ENCODE measurements around the gene CCDC154. TPM values are rescaled to one million over a fixed set of nuclear protein-coding genes. Genes with fewer than 3 reads are reported as not detected.

The CCDC154 gene
- total and polyA plus RNA-seq, 2 donors (not counting 1 experiment from before 2014, with no cell fraction given) = 12.4 to 22.9 TPM

DNA sequence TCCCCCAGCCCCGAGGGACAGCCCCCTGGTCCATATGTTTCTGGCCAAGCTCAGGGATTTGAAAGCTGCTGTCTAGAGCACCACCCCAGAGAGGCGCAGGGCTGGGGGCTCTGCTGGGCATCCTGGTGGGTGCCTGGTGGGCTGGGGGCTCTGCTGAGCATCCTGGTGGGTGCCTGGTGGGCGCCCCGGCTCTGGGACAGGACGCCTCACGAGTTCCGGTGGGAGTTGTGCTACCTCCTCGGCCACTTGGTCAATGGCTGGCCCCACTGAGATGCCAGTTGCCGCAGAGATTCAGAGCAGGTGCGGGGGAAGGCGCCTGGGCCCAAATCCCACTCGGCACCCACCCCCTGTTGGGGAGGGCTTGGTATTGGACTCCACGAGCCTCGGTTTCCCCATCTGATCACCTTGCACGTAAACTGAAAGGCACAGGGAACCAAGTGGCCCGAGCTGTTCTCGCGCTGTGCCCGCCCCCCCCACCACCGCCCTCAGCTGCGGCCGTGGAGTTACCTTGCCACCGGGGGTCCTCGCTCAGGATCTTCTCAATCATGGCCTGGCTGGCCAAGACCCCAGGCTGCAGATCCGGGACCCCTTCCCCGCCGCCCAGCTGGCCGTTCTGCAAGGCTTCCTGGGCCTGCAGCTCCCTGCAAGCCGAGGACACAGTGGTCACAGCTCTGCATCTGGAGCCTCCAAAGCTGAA is 43.1 kb downstream of the CCDC154 start:
- Histone ChIP-seq H3K4me2 (replicated peaks; ENCODE audit: low read depth, low read length, poor library complexity, severe bottlenecking) (no peak overlapping the region), H3K9me3 (ENCODE audit: control extremely low read depth in 1 of 3, control insufficient read depth in 2 of 3, insufficient read depth in 1 of 3, low read length in 2 of 3) (no peaks in the 10 kb centered on the region), H3K79me2 (ENCODE audit: control insufficient read depth, insufficient read depth, low read length) (peaks cover 92% of the 10 kb centered on the region), H4K20me1 (ENCODE audit: control insufficient read depth, insufficient read depth, low read length, poor library complexity, severe bottlenecking) (peaks cover 81% of the 10 kb centered on the region), H3K27me3 (replicated peaks in 1 of 4; ENCODE audit: control extremely low read depth in 1 of 4, control insufficient read depth in 3 of 4, insufficient read depth in 4 of 4, low read length in 3 of 4) (no peaks in the 10 kb centered on the region), H3K27ac (ENCODE audit: low read length in 2 of 2) (no peak overlapping the region), H3K9ac (ENCODE audit: low read length) (no peak overlapping the region), H2AFZ (ENCODE audit: insufficient read depth, low read depth, low read length, poor library complexity, severe bottlenecking) (no peak overlapping the region), H3K4me1 (ENCODE audit: control insufficient read depth in 2 of 2, insufficient read depth in 2 of 2, low read length in 2 of 2) (no peaks in the 10 kb centered on the region), H3K4me3 (ENCODE audit: control extremely low read depth in 1 of 5, extremely low read depth in 1 of 5, insufficient read depth in 1 of 5, low read depth in 2 of 5, low read length in 4 of 5) (no peak overlapping the region), H3K36me3 (replicated peaks in 1 of 2; ENCODE audit: control extremely low read depth in 1 of 2, control insufficient read depth in 1 of 2, extremely low read depth in 1 of 2, insufficient read depth in 2 of 2, low read length in 1 of 2) (peaks cover 0 to 73% of the 10 kb centered on the region in 2 experiments)
- intact Hi-C loops (cut with micrococcal nuclease) = loop anchor here (10.0 kb wide), 1 partner anchor 46 kb away; the partner anchor contains the start of genes GNPTG and TSR3
- DNase-seq (no peak), ATAC-seq (ENCODE audit: low read depth) (no peak)
- 95% methylated on average over 29 of the region's 29 CpGs for whole genome bisulfite sequencing (ENCODE audit: insufficient coverage)
- ChIA-PET POLR2A (interaction anchor here (0.6 kb wide), 1 partner anchor 20 kb away, joined by 5 read pairs; no protein-coding TSS in a partner anchor), CTCF (no interaction called here)
- Mint-ChIP-seq H3K27me3 (no peaks in the 10 kb centered on the region), H3K9me3 (ENCODE audit: insufficient read depth) (no peaks in the 10 kb centered on the region), H3K4me1 (peaks cover 3% of the 10 kb centered on the region), H3K27ac (no peak overlapping the region), H3K4me3 (no peak overlapping the region)
- no peak for TF ChIP-seq EZH2 (IDR thresholded peaks at IDR 0.05; ENCODE audit: borderline replicate concordance, insufficient read depth, low read depth, low read length, poor library complexity, severe bottlenecking)
- TF ChIP-seq, protein P1, sequence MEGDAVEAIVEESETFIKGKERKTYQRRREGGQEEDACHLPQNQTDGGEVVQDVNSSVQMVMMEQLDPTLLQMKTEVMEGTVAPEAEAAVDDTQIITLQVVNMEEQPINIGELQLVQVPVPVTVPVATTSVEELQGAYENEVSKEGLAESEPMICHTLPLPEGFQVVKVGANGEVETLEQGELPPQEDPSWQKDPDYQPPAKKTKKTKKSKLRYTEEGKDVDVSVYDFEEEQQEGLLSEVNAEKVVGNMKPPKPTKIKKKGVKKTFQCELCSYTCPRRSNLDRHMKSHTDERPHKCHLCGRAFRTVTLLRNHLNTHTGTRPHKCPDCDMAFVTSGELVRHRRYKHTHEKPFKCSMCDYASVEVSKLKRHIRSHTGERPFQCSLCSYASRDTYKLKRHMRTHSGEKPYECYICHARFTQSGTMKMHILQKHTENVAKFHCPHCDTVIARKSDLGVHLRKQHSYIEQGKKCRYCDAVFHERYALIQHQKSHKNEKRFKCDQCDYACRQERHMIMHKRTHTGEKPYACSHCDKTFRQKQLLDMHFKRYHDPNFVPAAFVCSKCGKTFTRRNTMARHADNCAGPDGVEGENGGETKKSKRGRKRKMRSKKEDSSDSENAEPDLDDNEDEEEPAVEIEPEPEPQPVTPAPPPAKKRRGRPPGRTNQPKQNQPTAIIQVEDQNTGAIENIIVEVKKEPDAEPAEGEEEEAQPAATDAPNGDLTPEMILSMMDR (IDR thresholded peaks at IDR 0.05) = no peak

GRCh38 chr16:1398826-1399581 is 45.4 kb downstream of the CCDC154 start:
- no peak overlapping the region for H2AFZ ChIP-seq (ENCODE audit: insufficient read depth, low read depth, low read length, poor library complexity, severe bottlenecking)
- no peaks in the 10 kb centered on the region for H3K4me1 ChIP-seq (ENCODE audit: control insufficient read depth in 2 of 2, insufficient read depth in 2 of 2, low read length in 2 of 2)
- no peak overlapping the region for H3K4me2 ChIP-seq (replicated peaks; ENCODE audit: low read depth, low read length, poor library complexity, severe bottlenecking)
- H3K27me3 Mint-ChIP-seq = no peaks in the 10 kb centered on the region
- POLR2A ChIA-PET = no interaction called here
- no peak overlapping the region for H3K27ac ChIP-seq (ENCODE audit: low read length in 2 of 2)
- intact Hi-C loops (cut with micrococcal nuclease) = no loop called here
- no peak for ATAC-seq (ENCODE audit: low read depth)
- DNase-seq = no peak
- no peaks in the 10 kb centered on the region for H3K27me3 ChIP-seq (replicated peaks in 1 of 4; ENCODE audit: control extremely low read depth in 1 of 4, control insufficient read depth in 3 of 4, insufficient read depth in 4 of 4, low read length in 3 of 4)
- 97% methylated on average over 38 of the region's 38 CpGs for WGBS (ENCODE audit: insufficient coverage)
- no peaks in the 10 kb centered on the region for H3K9me3 ChIP-seq (ENCODE audit: control extremely low read depth in 1 of 3, control insufficient read depth in 2 of 3, insufficient read depth in 1 of 3, low read length in 2 of 3)
- CTCF ChIA-PET = no interaction called here
- H3K9ac ChIP-seq (ENCODE audit: low read length) = no peak overlapping the region
- H4K20me1 ChIP-seq (ENCODE audit: control insufficient read depth, insufficient read depth, low read length, poor library complexity, severe bottlenecking) = peaks cover 77% of the 10 kb centered on the region
- H3K4me1 Mint-ChIP-seq = peaks cover 3% of the 10 kb centered on the region
- TF ChIP-seq, protein P1 (IDR thresholded peaks at IDR 0.05) = no peak
- no peak for TF ChIP-seq EZH2 (IDR thresholded peaks at IDR 0.05; ENCODE audit: borderline replicate concordance, insufficient read depth, low read depth, low read length, poor library complexity, severe bottlenecking)
- H3K4me3 ChIP-seq (ENCODE audit: control extremely low read depth in 1 of 5, extremely low read depth in 1 of 5, insufficient read depth in 1 of 5, low read depth in 2 of 5, low read length in 4 of 5) = no peak overlapping the region
- H3K79me2 ChIP-seq (ENCODE audit: control insufficient read depth, insufficient read depth, low read length) = peaks cover 74% of the 10 kb centered on the region
- H3K9me3 Mint-ChIP-seq (ENCODE audit: insufficient read depth) = no peaks in the 10 kb centered on the region
- H3K27ac Mint-ChIP-seq = no peak overlapping the region
- no peak overlapping the region for H3K4me3 Mint-ChIP-seq
- H3K36me3 ChIP-seq (replicated peaks in 1 of 2; ENCODE audit: control extremely low read depth in 1 of 2, control insufficient read depth in 1 of 2, extremely low read depth in 1 of 2, insufficient read depth in 2 of 2, low read length in 1 of 2) = peaks cover 0 to 74% of the 10 kb centered on the region in 2 experiments
